NB4 (cell line): ENCODE measurements around the gene TBX21.
A peak's percentile ranks its signal among the peaks of the same experiment; 100 is the strongest.

ENCODE experiments used
- CTCF ChIP-seq: IDR thresholded peaks from one replicate; pipeline ENCODE4 v1.5.1; 2012; ENCODE audit warnings: low read depth, low read length
- POLR2A ChIP-seq: IDR thresholded peaks from 2 replicates; pipeline ENCODE4 v1.6.1; 2011; ENCODE audit warnings: mild to moderate bottlenecking; ENCODE audit not compliant: insufficient read length; ENCODE audit errors: extremely low read depth

- TF ChIP-seq CTCF, result peak; percentile 31
- TF ChIP-seq POLR2A, result no peak
Measured at GRCh38 chr17:47742319-47743181, 9.5 kb downstream of the TBX21 start.
